Iris pigment epithelial cell (primary cell): Measurements from ENCODE around the gene BRWD1.

Experiments
- DNase-seq: peaks from one replicate; pipeline ENCODE4 v3.0.0-alpha.2; 2011; ENCODE audit warnings: low read depth

Gene BRWD1

GRCh38 chr21:39327727-39328126 is 14.3 kb upstream of the BRWD1 start:
- no peak for DNase-seq

GRCh38 chr21:39326607-39327307 is 13.3 kb upstream of the BRWD1 start:
- DNase-seq: no peak

DNA sequence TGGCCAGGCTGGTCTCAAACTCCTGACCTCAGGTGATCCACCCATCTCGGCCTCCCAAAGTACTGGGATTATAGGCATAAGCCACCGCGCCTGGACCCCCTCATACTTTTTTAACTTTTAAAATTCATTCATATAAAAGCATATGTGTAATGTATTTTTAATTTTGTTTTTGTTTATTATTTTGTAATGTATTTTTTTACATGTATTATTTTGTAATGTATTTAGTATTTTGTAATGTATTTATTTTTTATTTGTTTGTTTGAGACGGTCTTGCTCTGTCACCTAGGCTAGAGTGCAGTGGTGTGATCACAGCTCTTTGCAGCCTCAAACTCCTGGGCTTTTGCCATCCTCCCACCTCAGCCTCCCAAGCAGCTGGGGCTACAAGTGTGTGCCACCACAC is 12.0 kb upstream of the BRWD1 start:
- no peak for DNase-seq

DNA sequence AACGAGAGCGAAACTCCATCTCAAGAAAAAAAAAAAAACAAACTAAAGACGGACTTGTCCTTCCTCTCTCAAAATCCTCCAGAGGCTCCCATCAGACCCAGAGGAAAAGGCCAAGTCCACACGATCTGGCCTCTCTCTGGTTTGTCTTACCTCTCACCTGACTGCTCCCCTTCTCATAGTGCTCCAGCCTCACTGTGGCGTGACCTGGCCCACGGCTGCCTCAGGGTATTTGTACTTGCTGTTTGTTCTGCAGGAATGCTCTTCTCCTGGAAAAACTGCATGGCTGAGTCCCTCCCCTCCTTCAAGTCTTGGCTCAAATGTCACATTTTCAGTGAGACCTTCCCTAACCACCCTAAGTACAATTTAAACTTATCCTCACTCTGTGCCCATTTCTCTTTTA is 8.0 kb upstream of the BRWD1 start:
- DNase-seq: no peak

GRCh38 chr21:39319814-39320332 is 6.4 kb upstream of the BRWD1 start:
- DNase-seq: peak; percentile 12

DNA sequence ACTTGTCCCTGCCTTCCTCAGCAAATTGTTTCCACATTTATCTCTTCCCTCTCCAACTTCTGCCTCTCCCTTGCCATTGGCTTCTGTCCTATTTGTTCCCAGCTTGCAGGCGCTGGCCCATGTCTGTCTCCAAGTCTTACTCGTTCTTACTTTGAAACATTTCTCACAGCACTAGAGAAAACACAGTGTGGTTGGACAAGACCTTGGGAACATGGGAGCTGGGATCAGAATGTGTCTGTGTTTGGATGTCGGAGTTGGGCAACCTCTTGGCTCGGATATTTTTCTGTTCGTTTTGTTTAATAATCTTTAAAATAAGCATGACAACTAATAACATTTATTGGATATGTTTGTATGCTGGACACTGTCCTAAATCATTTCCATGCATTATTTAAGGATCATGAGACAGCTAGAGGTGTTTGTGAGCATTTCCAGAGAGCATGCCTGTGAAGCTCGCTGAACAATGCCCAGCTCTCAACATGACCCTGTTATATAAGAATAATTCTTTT is 5.9 kb upstream of the BRWD1 start:
- peak; percentile 62 for DNase-seq

DNA sequence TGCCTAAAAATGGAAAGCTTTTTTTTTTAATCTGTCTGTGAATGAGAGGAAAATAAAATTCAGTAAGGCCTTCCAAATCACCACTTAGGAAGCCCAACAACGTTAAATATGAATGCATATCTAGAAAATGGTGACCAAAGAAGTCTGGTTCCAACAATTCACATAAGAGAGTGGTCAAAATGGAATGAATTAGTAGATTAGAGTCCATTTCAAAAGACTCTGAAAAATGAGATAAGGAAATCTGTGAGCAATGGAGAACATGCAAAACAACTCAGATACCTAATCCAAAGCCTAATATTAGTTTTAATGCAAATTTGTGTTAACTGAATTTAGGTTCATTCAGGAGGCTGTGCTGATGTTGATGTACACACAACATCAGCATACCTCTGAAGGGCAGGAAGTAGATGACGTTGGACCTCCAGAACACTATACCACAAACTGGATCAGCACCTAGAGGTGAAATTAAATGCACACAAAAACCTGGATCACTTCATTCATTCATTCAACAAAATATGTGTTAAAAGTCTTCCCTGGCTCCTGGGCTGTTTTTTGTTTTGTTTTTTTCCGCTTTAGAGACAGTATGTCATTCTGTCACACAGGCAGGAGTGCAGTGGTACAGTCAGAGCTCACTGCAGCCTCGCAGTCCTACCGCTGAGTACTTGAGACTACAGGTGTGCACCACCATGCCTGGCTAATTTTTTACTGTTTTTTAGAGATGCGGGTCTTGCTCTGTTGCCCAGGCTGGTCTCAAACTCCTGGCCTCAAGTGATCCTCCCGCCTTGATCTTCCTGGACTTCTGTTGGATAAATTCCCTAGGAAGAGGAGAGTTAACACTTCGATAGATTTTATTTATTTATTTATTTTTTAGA is 4.9 kb upstream of the BRWD1 start:
- no peak for DNase-seq

DNA sequence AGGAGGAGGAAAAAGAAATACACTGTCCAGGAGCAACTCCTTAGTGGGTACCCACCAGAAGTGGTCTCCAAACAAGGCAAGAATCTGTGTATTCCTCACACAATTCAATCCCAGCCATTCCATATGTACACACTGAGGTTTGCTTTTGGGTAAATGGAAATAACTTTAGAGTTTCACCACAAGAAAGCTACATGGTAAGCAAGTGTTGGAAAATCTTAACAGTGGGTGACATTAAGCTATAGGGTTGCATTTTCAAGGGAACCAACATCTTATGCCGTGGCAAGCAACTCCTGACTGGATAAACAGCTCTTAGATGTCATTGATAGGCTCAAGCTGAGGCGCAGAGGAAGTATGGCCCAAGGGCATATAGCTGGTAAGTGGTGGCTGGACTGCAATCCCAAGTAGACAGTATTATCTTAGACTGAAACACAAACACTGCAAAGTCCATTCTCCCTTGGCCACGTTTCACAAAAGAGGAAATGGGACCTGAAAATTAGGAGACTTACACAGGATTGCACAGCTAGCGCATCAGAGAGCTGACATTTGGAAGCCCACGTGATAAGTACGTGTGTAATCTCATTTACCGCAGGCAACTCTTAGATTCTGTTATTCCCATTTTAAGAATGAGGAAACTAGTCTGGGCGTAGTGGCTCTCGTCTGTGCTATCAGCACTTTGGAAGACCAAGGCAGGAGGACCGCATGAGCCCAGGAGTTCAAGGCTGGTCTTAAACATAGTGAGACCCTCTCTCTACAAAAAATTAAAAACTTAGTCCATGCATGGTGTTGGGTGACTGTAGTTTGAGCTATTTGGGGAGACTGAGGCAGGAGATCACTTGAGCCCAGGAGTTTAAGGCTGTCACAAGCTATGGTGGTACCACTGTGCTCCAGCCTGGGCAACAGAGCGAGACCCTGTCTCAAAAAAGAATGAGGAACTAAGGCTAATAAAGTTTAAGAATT is 4.0 kb upstream of the BRWD1 start:
- no peak for DNase-seq

DNA sequence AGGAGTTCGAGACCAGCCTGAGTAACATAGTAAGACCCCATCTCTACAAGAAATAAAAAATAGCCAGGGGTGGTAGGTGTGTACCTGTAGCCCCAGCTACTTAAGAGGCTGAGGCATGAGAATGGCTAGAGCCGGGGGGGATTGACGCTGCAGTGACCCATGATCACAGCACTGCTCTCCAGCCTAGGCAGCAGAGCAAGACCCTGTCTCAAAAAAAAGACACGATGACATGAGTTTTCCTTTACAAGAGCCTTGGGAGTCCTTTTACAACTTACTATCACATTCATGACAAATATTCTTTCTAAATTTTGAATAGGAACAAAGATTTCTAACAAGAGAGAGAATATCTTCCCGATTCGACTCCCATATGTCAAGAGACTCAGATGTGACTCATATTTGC is 3.3 kb upstream of the BRWD1 start:
- no peak for DNase-seq

- peak; percentile 11 for DNase-seq
These were observed 2.4 kb upstream of the BRWD1 start for GRCh38 chr21:39315603-39316445.

- DNase-seq: peak; percentile 76
These were observed 953 bp upstream of the BRWD1 start for GRCh38 chr21:39314143-39315027.

- DNase-seq: no peak
These were observed 326 bp downstream of the BRWD1 start for GRCh38 chr21:39313042-39313570.

GRCh38 chr21:39312112-39313041 is 1.1 kb downstream of the BRWD1 start:
- peak; percentile 89 for DNase-seq

DNA sequence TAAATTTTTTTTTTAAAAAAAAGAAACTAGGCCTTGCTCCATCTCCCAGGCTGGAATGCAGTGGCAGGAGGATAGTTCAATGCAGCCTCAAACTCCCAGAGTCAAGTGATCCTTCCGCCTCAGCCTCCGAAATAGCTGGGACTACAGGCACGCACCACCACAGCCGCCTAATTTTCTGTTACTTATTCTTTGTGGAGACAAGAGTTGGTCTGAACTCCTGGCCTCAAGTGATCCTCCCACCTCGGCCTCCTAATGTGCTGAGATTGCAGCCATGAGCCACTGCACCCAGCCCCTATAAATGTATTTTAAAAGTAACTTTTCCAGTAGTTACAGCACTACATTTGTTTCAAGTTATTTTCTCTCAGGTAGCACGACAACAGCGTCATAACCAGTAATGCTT is 2.3 kb downstream of the BRWD1 start:
- no peak for DNase-seq

DNA sequence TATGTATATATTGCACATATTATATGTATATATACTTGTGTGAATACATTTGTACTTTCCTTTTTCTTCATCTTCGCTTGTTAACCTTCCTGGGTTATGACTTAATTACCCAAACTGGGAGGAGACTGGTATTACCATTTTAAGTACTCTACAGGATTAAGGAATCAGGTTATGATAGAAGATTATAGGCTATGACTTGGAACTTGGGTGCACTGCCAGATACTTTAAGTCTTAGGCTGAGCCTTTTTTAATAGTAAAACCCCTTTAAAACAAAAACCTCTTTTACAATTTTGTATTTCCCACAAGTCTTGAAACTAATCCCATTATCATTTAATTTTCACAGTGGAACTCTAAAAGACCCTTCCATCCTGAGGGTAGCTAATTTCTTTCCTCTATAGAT is 6.0 kb downstream of the BRWD1 start:
- no peak for DNase-seq

- DNase-seq: no peak
These were observed 12.8 kb downstream of the BRWD1 start for GRCh38 chr21:39300587-39300986.

DNA sequence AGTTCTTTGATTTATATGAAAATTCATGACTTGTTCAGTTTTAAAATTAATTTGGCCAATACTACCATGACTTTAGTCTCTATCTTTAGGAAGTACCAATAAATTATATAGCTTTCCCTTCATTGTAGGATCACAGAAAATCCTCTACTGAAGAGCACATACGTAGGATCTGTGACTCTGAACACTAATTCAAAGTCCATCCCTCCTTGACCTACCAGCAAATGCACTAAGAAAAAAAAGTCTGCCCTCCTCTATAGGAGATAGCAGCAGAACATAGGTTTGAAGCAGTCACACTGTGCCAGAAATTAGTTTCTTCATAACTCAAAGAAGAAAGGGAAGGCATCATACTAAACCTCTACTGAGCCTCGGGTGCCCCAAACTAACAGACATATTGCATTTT is 16.5 kb downstream of the BRWD1 start:
- no peak for DNase-seq

DNA sequence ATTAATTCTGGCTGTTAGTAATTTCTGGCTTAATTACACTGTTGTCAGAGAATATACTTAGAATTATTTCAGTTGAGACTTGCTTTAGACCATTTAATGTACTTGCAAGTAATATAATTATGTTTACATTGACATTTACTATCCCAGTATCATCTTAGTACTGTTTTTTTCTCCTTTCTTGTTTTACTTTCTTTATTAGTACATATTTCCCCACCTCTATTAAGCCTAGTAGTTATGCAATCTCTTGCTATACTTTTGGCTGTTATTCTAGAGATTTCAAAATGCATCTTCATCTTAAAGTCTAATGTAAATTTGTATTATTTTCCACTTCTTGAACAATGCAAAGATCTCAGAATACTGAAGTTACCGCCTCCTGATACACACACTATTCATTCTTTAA is 24.4 kb downstream of the BRWD1 start:
- DNase-seq: peak; percentile 36

DNA sequence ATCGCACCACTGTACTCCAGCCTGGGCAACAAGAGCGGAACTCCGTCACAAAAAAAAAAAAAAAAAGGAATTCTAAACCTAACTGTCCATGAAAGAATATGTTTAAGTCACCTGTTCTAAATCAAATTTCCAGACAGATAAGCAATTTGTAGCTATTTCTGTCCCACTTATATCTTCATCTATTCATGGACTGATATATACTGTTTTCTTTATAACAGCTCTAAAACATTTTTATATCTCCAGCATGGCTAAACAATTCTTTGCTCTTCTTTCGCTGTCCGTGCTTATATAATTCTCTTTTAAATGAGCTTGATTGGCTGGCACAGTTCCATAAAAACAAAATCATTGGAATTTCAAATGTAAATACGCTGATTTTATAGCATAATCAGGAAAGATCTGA is 30.5 kb downstream of the BRWD1 start:
- no peak for DNase-seq
